ENCODE data around the gene AP4M1.

DNA sequence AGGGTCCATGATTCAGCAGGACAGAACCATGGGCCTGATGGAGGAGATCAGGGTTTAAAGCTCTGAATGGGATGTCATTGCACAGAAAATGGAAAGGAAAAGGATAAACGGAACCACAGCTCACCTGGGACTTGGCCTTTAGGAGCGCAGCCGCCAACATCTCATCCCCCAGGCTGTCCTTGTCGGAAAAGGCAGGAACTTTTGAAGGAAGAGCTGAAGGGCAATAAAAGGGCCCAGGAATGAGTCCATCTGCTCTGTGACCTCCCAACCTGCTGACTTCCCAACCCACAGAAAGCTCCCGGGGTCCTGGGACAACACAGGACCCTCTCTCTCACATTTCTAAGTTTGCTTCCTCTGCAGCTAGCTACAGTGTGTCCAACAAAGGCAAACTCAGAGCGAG, 26.0 kb upstream of the AP4M1 start:
- no peak for TF ChIP-seq CTCF (IDR thresholded peaks at IDR 0.05)
- TF ChIP-seq POLR2AphosphoS5 (IDR thresholded peaks at IDR 0.05): no peak
- TF ChIP-seq EP300 (IDR thresholded peaks at IDR 0.05; ENCODE audit: low read depth): no peak
